NOMO-1 treated with dmso at 0.1 percent for 144 hours (cell line): ENCODE data around the gene PUM2.
"Not testable (repeated sequence)": the region's sequence is repeated elsewhere in the genome, so short reads cannot be mapped to it uniquely, and the experiment has no call there.

Experiments used
- DNase-seq: peaks from one replicate; lab custom pipeline; 2025; ENCODE audit not compliant: unreplicated experiment; lab: John Stamatoyannopoulos, UW

The PUM2 gene

DNA sequence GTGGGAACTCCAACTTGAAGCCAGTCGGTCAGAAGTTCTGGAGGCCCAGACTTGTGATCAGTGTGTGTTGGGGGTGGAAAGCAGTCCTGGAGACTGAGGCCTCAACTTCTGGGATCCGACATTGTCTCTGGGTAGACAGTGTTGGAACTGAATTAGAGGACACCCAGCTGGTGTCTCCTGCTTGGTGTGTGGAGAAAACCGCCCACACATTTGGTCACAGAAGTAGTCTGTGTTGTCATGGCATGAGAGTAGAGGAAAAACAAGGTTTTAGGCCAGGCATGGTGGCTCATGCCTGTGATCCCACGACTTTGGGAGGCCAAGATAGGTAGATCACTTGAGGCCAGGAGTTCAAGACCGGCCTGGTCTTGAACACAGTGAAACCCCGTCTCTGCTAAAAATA is 51.5 kb downstream of the PUM2 start:
- no peak for DNase-seq

DNA sequence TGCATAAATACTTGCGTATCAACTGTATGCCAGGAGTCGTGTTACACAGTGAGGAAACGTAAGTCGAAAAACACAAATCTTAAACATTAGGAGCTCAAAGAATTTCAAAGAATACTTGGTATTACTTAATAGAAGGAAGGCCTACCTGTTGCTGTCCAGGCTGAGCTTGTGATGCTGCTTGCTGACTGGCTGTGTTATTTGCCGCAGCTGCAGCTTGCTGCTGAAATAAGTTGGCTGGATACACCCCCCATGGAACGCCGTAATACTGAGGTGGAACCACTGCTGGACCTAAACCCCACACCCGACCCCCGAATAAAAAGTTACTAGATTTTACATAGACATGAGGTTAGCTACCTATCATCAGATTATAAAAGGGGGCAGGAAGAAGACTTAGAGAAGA is 56.4 kb downstream of the PUM2 start:
- DNase-seq, result no peak

DNA sequence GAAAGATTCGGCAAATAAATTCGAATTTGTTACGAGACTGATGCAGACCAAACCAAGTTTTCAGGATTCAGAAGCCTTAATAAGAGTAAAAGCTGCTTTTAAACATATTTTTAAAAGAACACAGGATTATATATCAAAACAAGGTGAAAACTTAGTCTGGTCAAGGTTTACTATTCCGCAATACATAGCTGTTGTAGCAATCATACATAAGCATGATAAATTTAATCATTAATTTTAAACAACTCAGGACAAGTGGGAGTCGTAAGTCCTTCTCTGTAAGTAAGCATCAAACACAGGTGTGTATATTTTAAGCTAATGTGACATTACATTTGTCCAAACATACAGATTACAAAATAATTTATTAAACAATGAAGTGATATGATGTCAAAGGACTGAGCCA is 57.7 kb downstream of the PUM2 start:
- no peak for DNase-seq

DNA sequence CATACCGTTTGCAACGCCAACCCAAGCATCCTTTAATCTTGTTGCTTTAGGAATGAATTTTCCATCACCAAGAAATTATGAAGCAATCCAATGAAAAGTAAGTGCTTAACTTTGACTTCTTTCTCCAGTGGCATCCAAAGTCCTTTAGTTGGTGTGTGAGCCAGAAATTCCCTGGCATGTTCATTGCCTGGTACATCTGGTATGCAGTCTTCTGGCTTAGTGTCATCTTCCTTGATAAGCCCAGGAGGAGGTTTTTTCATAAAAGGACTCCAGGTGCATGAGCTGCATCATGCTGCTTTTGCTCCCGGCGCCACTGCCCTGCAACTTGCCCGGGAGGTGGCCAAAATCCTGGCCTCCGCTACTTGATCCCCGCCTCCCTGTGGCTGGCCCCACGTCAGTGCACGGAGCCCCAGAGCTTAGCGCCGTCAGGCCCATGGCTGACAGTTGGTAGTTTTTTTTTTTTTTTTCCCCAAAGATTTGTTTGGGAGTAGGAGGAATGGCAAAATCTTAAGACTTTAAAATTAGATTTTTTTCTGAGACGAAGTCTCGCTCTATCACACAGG is 58.7 kb downstream of the PUM2 start:
- DNase-seq, result no peak

DNA sequence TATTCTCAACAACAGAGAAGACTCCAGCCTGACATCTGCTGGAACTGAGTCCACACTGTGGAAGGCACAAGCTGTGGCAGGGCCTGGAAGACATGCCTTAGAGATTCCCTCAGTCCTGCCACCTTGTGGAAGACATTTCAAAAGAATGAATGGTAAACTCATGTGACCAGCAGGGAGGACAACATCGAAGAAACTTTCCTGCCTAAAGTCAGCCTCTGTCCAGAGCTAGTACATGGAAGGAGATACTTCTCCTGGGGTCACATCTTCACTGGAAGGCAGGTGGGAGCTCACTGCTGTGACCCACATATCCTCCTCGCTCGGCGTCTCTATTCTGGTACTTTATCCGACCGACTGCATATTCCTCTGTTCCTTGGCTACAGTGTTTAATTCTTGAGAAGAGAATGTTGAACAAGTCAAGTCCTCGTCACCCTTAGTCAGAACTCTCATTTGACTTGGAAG is 59.5 kb downstream of the PUM2 start:
- DNase-seq, result no peak

DNA sequence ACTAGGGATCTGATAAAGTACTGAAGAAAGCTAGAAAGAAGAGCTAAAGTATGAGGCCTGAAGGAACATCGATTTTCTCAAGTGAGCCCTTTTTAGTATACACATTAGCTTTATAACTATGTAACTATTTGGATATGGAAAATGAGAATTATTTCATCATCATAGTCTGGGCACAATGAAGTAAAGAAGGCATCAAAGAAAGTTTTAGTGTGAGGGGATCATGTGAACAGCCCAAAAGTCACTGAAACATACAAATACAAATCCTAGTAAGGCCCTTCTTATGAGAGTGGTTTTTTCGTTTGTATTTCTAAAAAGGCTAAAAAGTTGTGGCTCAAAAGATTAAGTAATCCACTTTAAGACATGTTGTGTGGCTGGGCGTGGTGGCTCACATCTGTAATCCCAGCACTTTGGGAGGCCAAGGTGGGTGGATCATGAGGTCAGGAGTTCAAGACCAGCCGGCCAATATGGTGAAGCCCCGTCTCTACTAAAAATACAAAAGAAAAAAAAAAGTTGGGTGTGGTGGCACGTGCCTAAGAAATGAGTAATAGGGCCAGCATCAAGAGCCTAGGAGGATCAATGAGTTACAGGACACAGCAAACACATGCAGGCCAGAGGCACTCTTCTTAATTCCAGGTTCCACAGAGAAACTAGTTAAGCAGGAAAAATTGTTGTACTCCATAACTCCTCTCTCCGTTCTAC is 61.9 kb downstream of the PUM2 start:
- no peak for DNase-seq

DNA sequence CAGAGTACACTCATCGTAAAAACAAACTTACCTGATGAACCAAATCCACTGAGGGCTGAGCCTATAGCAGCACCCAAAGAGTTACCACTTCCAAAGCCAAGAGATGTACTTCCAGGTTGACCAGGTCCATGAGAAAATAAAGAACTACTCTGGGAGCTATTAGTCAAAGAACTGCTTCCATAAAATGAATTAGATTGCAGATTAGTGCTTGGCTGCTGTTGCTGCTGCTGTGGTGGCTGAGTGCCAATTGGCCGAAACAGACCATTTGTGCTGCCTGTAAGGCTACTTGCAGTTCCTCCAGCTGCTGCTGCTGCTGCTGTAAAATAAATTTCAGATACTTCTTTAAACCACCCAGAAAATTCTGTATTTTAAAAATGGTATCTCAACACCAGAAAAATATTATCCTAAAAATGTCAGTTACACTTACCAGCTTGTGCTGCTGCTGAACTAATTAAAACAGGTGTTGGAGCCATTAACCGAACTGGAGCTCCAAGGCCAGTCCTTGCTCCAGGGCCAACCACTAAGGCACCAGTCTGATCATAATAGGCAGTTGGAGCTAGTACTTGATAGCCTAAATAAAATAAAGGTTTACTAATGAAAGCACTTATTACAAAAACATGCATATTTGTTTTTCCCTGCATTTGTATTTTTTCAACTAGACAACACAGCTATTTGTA is 67.6 kb downstream of the PUM2 start:
- no peak for DNase-seq

DNA sequence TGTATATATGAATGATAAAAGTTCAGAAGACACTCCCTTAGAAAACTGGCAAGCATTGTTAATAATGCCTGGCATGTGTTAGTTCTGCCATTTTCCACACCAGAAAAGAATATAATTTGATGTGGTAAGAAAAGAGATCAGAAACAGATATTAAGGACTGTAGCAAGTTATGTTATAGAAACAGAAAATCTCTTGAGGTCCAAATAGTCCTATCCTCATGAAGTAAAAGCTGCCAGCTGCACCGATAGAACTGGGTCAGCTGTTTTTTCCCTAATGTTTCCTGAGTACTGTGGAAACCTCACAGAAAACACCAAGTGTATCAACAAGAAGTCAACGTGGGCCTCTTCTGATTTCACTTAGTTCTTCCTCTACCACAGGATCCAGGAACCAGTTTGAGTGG is 68.8 kb downstream of the PUM2 start:
- DNase-seq, result no peak

DNA sequence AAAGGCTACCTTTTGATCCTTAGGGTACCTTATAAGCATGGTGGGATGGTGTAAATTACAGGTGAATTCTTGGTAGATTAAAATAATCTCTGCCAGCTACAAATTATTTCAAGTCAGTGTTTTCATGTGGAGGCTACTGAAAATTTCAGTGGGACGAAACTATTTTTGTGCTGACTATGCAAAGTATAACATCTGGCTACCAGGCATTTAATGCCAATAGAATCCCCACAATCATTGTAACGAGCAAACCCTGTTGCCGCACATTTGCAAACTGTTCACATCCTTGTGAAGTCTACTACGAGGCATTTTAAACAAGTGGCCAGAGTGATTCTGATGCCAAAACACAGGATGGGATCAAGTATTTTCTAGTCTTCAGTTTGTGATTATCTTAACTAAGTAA is 77.6 kb downstream of the PUM2 start:
- no peak for DNase-seq

DNA sequence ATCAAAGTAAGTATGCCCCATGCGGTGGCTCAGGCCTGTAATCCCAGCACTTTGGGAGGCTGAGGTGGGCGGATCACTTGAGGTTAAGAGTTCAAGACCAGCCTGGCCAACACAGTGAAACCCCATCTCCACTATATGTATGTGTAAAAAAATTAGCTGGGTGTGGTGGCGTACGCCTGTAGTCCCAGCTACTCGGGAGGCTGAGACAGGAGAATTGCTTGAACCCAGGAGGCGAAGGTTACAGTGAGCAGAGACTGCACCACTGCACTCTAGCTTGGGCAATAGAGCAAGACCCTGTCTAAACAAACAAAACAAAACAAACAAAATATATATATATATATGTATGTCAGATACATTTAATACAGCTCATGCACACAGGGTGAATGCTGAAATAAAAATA is 82.3 kb downstream of the PUM2 start:
- DNase-seq, result not testable (repeated sequence)

DNA sequence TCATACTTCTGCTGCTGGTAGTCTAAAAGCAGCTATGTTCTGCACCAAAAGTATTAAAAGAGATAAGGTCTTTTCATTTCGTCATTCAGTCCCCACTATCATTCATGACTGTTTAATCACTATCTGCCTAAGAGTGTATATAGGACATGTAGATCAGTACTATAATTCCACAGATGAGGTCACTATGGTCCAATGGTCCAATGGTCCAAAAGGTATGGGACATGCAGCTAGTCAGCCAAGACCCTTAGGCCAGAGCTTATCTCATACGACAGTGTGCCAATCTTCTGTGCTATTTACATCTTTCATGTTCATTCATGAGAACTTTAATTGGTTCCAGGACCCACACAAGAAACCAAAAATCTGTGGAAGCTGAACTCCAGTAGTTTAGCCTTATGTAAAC is 83.1 kb downstream of the PUM2 start:
- no peak for DNase-seq

DNA sequence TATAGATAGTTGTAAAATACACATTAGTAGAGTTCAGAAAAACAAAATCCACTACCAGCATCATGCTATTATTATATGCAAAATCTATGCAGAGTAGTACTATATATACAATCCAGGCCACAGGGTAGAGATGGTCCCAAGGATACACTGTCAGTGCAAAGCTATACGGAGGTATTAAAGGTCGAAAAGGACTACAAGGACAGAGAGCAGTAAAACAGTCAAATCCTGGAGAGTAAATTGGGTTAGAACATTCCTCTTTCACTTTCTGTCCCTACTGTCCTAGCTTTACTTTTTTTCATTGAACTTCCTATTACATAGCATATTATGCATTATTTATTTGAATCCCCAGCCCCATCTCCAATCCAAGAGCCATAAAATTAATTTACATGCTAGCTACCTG is 86.0 kb downstream of the PUM2 start:
- no peak for DNase-seq

DNA sequence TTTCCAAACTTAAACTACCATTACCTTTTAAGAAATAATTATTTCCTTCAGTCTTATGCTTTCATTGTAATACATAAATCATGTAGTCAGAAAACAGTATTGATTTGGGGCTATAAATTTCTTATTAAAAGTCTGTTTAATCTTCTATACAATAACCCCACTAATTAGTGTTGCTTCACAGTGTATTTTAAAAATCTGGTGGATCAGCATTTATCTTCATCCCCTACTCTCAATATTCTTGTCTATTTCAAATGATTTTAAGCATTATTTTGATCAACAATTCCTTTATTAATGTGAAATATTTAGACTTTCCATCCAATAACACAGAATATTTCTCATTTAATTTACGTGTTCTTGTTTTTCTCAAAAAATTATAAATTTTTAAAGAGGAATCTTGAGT is 93.2 kb downstream of the PUM2 start:
- no peak for DNase-seq

DNA sequence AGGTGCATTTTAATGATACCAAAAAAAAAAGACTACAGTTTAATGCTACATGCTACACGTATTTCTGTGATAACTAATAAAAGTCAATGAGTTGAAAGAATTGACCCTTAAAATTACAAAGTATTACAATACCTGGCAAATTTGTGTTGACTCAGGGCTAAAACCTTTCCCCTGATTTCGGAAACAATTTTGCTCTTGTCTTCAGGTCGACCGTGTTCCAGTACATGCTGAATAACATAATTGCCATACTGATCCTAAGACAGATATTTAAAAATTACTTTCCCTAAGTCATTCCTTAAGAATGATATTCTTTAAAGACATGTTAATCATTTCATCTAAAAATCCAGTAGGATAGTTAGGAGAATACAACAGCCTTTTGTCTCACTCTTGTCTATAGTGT is 95.9 kb downstream of the PUM2 start:
- DNase-seq, result no peak

DNA sequence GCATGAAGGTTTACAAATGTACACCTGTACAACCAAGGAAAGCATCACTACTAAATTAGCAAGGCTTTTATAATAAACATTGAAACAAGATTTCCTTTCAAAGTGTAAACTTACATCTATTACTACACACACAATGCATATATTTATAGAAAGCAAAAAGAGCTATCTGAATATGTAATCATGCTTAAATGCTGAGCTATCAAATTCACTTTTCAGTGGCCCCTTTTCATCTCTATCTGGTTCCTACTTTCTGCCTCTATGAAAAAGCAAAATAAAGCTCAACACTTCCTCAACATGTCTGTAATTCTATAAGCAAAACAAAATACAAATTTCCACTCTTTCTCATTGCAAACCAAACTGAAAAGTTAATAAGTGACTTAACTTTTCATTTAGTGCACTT is 100.2 kb downstream of the PUM2 start:
- DNase-seq, result no peak

DNA sequence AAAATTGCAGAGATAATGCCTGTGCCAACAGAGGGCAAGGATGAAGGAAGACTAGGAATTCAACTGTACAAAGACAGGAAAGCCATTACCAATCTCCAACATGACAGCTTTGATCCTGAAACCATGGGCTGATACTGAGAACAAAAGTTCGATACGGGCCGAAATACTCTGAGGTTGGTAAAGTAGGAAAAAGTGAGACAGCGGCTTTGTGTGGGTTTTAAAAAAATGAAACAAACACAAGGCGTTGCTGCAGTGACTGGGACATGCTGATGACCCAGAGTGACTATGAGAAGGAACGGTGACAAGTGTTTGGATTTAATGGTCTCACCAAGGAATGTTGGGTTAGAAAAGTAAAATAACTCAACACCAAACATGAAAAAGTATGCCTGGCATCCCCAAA is 101.5 kb downstream of the PUM2 start:
- DNase-seq, result no peak

DNA sequence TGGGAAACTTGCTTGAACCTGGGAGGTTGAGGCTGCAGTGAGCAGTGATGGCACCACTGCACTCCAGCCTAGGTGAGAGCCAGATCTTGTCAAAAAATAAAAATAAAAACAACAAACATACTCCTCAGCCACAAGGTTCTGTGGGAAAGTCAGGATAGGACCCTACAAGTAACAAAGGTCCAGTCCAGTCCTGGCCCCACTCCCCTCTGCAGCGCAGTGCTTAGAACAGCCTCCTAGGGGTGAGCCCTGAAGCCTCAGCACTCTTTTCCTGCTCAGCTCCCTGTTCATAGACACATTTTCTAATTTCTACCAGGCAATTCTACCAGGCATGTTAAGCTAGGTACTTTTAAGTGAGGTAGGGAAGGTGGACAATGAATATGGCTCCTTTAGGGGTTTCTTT is 103.6 kb downstream of the PUM2 start:
- DNase-seq, result no peak

DNA sequence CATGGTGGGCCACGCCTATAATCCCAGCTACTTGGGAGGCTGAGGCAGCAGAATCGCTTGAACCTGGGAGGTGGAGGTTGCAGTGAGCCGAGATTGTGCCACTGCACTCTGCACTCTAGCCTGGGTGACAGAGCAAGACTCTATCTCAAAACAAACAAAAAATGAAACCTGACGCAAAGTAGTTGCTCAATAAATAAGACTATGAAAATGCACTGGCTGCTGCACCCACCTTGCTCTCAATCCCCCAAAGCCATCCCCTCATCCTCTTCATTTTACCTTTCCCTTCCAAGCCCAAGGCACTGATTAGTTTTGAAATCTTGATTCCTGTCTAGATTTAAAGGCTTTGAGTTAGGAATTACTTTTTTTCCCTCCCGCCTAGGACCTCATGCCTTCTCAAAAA is 107.0 kb downstream of the PUM2 start:
- not testable (repeated sequence) for DNase-seq

DNA sequence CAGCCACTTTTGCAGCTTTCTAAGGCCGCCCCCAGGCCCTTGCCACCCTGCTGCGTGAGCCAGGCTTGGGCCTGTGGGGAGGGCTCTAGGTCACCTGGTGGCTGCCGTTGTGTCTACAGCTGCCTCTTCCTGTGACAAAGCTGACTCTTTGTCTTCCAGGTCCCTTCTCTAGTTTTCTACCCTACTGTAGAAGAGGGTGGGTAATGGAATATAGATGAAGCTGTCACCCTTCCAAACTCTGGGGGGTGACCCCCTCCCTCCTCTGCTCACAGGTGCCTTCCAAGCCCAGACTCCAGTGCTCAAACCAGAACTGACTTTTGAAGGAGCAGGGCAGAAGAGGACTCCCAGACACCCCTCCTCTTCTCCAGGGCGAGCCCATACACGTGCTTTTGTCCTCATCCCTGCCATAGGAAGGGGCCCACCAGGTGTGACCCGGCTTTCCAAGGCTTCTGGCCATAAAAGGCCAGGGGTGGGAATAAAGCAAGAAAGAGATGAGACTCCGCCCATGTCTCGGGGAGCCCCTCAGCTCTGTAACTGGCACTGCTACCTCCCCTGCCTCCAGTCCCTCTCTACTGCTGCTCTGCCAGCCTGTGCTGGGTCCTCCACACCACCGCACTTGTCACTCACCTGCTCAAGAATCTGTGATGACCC is 107.8 kb downstream of the PUM2 start:
- DNase-seq, result no peak

DNA sequence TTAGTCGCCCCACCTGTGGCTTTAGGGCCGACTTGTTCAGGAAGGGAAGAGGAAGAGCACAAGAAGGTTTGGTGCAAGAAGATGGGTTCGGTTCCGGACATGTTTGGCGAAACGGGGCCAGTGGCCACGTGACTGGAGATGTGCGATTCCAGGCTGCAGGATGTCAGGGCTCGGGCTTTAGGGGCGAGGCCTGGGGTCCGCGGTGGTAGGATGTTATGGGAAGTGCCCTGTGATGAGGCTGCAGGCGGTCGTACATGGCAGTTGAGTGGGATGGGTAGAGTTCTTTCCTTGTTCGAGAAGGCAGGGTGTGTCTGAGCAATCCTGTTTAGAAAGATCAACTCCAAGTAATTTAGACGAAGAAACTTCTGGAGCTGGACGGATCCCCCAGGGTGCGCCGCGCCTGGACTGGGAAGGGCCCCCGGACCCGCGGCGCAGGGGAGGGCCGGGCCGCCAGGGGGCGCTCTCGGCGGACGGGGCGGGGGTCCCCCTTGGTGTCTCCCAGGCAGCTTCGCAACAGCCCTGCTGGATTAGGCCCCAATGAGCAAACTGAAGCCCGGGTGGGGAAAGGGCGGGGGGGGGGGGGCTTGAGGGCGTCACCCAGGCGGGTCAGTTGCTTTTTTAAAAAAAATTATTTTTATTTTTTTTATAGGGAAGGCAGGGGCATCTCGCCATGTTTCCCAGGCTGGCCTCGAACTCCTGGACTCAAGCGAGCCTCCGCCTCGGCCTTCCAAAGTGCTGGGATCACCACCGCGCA is 108.5 kb downstream of the PUM2 start:
- no peak for DNase-seq

DNA sequence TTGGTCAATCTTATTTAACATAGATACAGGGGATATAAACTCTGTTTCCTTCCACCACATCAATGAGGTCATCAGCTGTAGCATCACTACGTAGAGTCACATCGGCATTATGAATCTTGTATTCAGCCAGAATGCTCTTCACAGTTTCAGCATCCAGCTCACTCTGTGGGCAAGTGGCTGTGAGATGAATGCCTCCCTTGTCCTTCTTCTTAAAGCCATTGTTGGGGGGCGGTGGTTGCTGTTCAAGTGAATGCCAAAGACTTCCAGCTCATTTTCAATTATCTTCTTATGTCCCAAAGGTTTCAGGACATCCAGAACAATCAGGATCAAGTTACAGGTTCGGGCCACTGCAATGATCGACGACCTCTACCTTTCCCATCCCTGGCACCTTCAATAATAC is 110.4 kb downstream of the PUM2 start:
- not testable (repeated sequence) for DNase-seq
